ENCODE data around the gene KLRF1. TPM values are rescaled to one million over a fixed set of nuclear protein-coding genes. Genes with fewer than 3 reads are reported as not detected.
A peak's percentile ranks its signal among the peaks of the same experiment; 100 is the strongest.

Gene KLRF1
- total and polyA plus RNA-seq, 9 donors = 0.17 to 1.1 (median 0.39) TPM; not detected in 5

DNA sequence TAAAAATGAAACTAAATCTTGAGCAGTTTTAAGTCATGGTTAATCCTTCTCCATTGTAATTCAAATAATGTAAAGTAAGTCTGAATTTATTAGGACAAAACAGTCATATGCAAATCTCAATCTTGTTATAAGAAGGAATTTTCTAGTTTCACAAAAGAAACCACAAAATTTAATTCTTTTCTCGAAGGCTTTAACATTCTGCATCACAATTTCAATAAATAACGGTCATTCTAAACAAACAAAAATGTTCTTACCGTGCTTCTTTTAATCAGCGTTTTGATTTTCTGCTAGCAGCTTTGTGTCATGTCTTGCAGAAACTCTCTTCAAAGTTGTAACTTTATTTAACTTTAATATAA lies 41.6 kb downstream of the KLRF1 start:
- WGBS, 3 donors = 1 to 10% (median 1%) methylated on average over 4 of the region's 4 CpGs
- no peaks in the 10 kb centered on the region for H3K36me3 ChIP-seq
- H3K4me3 ChIP-seq = peak overlapping the region; percentile 43
- H3K27me3 ChIP-seq = no peaks in the 10 kb centered on the region
- peaks cover 2% of the 10 kb centered on the region for H3K4me1 ChIP-seq (ENCODE audit: insufficient read depth)
- TF ChIP-seq CTCF (IDR thresholded peaks at IDR 0.05) = no peak
- TF ChIP-seq POLR2A (IDR thresholded peaks at IDR 0.05) = no peak
- TF ChIP-seq EP300 (IDR thresholded peaks at IDR 0.05) = no peak
- intact Hi-C loops (cut with DNase I) = loop anchor here in 1 of 4 donors (10.0 kb wide), 1 partner anchor 496 kb away; no protein-coding TSS in a partner anchor
- H3K27ac ChIP-seq = peak overlapping the region; percentile 63 to 92
- no peaks in the 10 kb centered on the region for H3K9me3 ChIP-seq
- no peak for DNase-seq

GRCh38 chr12:9869307-9870161 lies 42.3 kb downstream of the KLRF1 start, which contains the start of gene CLEC2B:
Gene CLEC2B (minus strand): TSS chr12:9869354.
- Histone ChIP-seq H3K27me3 (no peaks in the 10 kb centered on the region), H3K9me3 (no peaks in the 10 kb centered on the region), H3K27ac (peak within 1 kb of the TSS; percentile 63 to 92), H3K4me1 (ENCODE audit: insufficient read depth) (peaks cover 2% of the 10 kb centered on the region), H3K36me3 (no peaks in the 10 kb centered on the region), H3K4me3 (peak within 1 kb of the TSS; percentile 43)
- TF ChIP-seq CTCF (IDR thresholded peaks at IDR 0.05) (peak in 1 of 3 donors; percentile 14), EP300 (IDR thresholded peaks at IDR 0.05) (no peak), POLR2A (IDR thresholded peaks at IDR 0.05) (peak; percentile 48)
- WGBS, 3 donors = 0 to 3% (median 1%) methylated on average over 11 of the region's 11 CpGs
- intact Hi-C loops (cut with DNase I) = loop anchor here in 1 of 4 donors (10.0 kb wide), 1 partner anchor 495 kb away; no protein-coding TSS in a partner anchor
- DNase-seq = peak in 3 of 5 donors; percentile 31 to 37 (median 34)

DNA sequence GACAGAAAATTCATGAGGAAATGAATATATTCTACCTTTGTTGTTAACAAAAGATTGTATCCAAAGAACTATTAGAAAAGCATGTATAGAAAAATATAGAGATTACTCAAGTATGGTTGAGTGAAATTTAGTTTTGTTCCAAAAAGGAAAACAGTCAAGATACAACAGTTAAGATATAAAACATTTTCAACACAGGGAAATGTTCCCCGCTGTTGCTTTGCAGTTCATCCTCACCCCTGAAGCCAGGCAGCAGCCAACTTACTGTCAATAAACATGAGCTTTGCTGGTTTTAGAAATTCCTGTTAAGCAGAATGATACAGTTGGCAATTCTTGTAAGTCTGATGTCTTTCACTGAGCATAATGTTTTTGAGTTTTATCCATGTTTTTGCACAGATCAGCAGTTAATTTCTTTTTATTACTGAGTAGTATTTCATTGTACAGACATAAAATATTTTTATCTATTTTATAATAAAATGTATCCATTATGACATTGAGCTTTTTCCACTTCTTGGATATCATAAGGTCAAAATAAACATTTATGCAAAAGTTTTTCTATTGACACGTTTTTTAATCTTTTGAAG lies 43.1 kb downstream of the KLRF1 start:
- no peaks in the 10 kb centered on the region for H3K36me3 ChIP-seq
- TF ChIP-seq EP300 (IDR thresholded peaks at IDR 0.05) (no peak), POLR2A (IDR thresholded peaks at IDR 0.05) (no peak)
- DNase-seq = peak in 1 of 5 donors; percentile 41
- peak overlapping the region; percentile 63 to 92 for H3K27ac ChIP-seq
- intact Hi-C loops (cut with DNase I) = no loop called here
- peak overlapping the region; percentile 43 for H3K4me3 ChIP-seq
- no peaks in the 10 kb centered on the region for H3K27me3 ChIP-seq
- WGBS, 3 donors = 35 to 40% (median 36%) methylated on average over 2 of the region's 2 CpGs
- H3K9me3 ChIP-seq = no peaks in the 10 kb centered on the region
- no peaks in the 10 kb centered on the region for H3K4me1 ChIP-seq (ENCODE audit: insufficient read depth)

DNA sequence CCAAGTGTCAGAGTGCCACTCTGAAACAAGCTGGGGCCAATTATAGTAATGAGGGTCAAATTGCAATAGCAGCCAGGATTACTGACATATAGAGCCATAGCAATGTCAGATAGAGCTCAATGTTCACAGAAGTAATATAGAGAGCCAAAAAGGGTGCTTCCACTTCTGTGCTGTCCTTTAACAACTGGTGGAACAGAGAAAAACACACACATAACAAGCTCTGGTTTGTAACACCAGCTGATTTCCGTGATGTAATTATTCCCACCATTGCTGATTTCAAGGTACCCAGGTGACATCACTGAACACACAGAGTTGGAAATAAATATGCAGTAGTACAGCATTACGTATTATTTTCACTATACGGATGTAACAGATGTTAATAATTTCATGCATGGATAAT lies 44.9 kb downstream of the KLRF1 start:
- intact Hi-C loops (cut with DNase I) = no loop called here

More for the DNA sequence above, 44.9 kb downstream of the KLRF1 start:
- H3K27ac ChIP-seq = peak overlapping the region in 1 of 2 donors; percentile 25
- TF ChIP-seq CTCF (IDR thresholded peaks at IDR 0.05) = no peak
- no peak for TF ChIP-seq EP300 (IDR thresholded peaks at IDR 0.05)
- no peak for TF ChIP-seq POLR2A (IDR thresholded peaks at IDR 0.05)
- no peak overlapping the region for H3K4me3 ChIP-seq
- H3K9me3 ChIP-seq = no peaks in the 10 kb centered on the region
- no peaks in the 10 kb centered on the region for H3K27me3 ChIP-seq
- no peaks in the 10 kb centered on the region for H3K36me3 ChIP-seq
- no peaks in the 10 kb centered on the region for H3K4me1 ChIP-seq (ENCODE audit: insufficient read depth)
- 92 to 98% (median 93%) methylated on average over 3 of the region's 3 CpGs for WGBS, 3 donors
- no peak for DNase-seq
